Motor neuron (in vitro differentiated cells): ENCODE data around the gene ALCAM. TPM values are rescaled to one million over a fixed set of nuclear protein-coding genes. Genes with fewer than 3 reads are reported as not detected.

Experiments
- ATAC-seq, 8 experiments: fragments of 200-7000 bp; cut with Tn5 transposase; replicated peaks in 6 of 8; 2 replicates each; pipeline ENCODE4 v1.8.0; 2021; ENCODE audit warnings: mild to moderate bottlenecking in 8 of 8, moderate library complexity in 8 of 8
- H3K27ac ChIP-seq, 2 donors: fragments of 250-450 bp; sonication (Bioruptor Pico); 2 replicates each; pipeline ENCODE4 v1.9.0; 2021; ENCODE audit warnings: antibody characterized with exemption in 2 of 2, mild to moderate bottlenecking in 2 of 2, moderate library complexity in 1 of 2
- H3K4me1 ChIP-seq, 2 donors: fragments of 250-450 bp; sonication (Bioruptor Pico); replicated peaks in 1 of 2; 2 replicates each; pipeline ENCODE4 v1.6.1; 2021; ENCODE audit warnings: antibody characterized with exemption in 2 of 2, mild to moderate bottlenecking in 2 of 2, moderate library complexity in 1 of 2
- H3K4me3 ChIP-seq, 5 donors: fragments of 250-450 bp; sonication (Bioruptor Pico); 2 replicates each; pipeline ENCODE4 v1.9.0; 2021; ENCODE audit warnings: antibody characterized with exemption in 5 of 5, mild to moderate bottlenecking in 5 of 5, moderate library complexity in 4 of 5
- WGBS, 10 experiments: fragments of 450-650 bp; shearing (Covaris generic); methylation state at CpG; one replicate each; pipeline ENCODE4 v1.0.0; 2022; 5-methylcytosine and 5-hydroxymethylcytosine counted together
- in situ Hi-C, 9 experiments: fragments of 400-800 bp; cut with MboI; loops; one replicate each; pipeline ENCODE4 v1.15.0; 2021; ENCODE audit warnings: low sequenced_read_pairs in 9 of 9, low pct_unique_long_range_greater_than_20kb in 2 of 9; ENCODE audit not compliant: unreplicated experiment in 9 of 9
- total RNA-seq, 8 experiments: library from RNA; unstranded; fragments of 300-600 nt; gene quantifications; 2 replicates each; pipeline versions ENCODE4 v1.2.3 to v1.2.4, GENCODE V29; 2022

ALCAM gene
- total RNA-seq, 8 experiments from 2014 or later, result 5.4 to 136 (median 54.2) TPM

- no peak overlapping the region for H3K4me3 ChIP-seq
- in situ Hi-C loops, result no loop called here
- WGBS, 10 experiments, result 10 to 100% (median 76%) methylated on average over 2 to 3 of the region's 3 CpGs; no CpG with 5 or more reads in 1 of the 10 experiments
- H3K27ac ChIP-seq, result no peak overlapping the region
- no peak for ATAC-seq
- no peaks in the 10 kb centered on the region for H3K4me1 ChIP-seq
Measured at GRCh38 chr3:105459566-105460290, 93.0 kb downstream of the ALCAM start.

GRCh38 chr3:105463620-105464019, 96.9 kb downstream of the ALCAM start:
- no peak overlapping the region for H3K27ac ChIP-seq
- no peaks in the 10 kb centered on the region for H3K4me1 ChIP-seq
- ATAC-seq, result no peak
- in situ Hi-C loops, result no loop called here
- 50 to 100% (median 100%) methylated on average over 1 of the region's 1 CpG; no CpG with 5 or more reads in 1 of the 10 experiments for WGBS, 10 experiments
- H3K4me3 ChIP-seq, result no peak overlapping the region

DNA sequence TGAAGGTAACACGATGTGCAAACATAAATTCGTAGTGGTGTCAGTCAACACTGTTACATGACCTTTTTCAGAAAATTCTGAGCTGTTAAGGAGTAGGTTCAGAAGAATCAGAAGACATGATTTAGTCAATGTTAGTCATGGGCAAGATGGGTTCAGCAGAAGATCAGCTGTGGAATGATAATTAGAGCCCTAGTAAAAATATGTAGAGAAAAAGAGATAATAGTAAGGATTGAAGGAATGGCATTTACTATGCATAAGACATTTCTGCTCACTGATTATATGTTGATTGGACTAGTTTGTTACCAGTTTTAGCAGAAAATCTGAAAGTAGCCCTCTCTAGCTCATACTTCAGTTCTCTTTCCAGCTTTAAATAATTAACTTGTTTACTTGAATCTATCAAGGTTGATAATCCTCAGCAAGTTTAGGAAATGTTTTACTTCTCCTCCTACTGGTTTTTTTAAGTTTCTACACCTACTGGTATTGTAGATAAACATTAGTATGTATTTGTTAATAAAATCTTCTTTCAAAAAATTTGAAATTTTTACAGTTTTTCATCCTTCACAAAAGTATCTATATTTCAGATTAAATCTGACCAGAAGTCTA, 98.6 kb downstream of the ALCAM start:
- H3K27ac ChIP-seq, result no peak overlapping the region
- 60 to 100% (median 90%) methylated on average over 1 to 2 of the region's 2 CpGs for WGBS, 10 experiments
- H3K4me3 ChIP-seq, result no peak overlapping the region
- H3K4me1 ChIP-seq, result no peaks in the 10 kb centered on the region
- in situ Hi-C loops, result no loop called here
- ATAC-seq, result no peak

- ATAC-seq, result no peak
- no peak overlapping the region for H3K4me3 ChIP-seq
- no peaks in the 10 kb centered on the region for H3K4me1 ChIP-seq
- no peak overlapping the region for H3K27ac ChIP-seq
- in situ Hi-C loops, result no loop called here
- 52 to 100% (median 91%) methylated on average over 2 to 3 of the region's 3 CpGs for WGBS, 10 experiments
Measured at GRCh38 chr3:105466072-105466471, 99.4 kb downstream of the ALCAM start.

DNA sequence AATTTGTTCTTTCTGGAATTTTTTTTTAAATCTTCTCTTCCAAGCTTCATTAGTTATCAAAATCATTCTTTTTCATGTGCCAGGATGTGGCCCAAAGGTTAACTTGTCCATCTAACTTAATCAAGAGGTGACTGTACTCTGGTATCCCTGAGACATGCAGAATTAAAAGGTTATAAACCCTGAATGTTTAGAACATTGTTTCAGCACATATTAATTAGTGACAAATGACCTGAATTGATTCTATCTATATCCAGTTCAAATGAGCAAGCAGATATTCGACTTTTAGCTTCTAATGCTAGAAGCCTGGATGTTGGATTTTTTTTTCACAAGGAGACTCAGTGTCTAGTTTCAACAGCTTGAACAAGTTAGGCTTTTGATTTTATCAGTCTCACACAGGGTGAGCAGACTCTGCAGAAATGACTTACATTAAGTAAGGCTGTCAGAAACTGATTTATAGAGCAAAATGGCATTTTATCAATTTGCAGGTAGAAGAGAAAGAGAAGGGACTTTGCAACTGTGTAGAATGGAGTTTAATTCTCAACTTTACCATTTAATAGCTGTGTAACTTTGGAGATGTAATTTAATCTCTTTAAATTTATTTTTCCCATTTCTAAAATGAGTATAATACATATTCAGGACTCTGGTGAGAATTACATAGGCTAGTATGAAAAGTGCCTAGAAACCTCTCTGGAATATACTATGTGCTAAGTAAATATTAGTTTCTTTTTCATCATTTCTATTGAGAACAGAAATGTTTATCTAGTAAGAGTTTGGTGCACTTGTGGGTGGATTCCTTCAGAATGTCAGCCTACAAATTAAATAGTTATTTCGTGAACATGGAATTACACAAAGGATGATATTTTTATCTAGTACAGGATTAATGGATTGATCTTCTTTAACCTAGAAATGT, 100.0 kb downstream of the ALCAM start:
- no peaks in the 10 kb centered on the region for H3K4me1 ChIP-seq
- in situ Hi-C loops, result no loop called here
- H3K4me3 ChIP-seq, result no peak overlapping the region
- H3K27ac ChIP-seq, result no peak overlapping the region
- 13 to 100% (median 42%) methylated on average over 1 to 2 of the region's 2 CpGs for WGBS, 10 experiments
- ATAC-seq, result peak in 1 of 8 experiments; percentile 90

GRCh38 chr3:105470851-105471250, 104.1 kb downstream of the ALCAM start:
- ATAC-seq, result no peak
- WGBS, 10 experiments, result 28 to 95% (median 81%) methylated on average over 2 of the region's 2 CpGs
- Histone ChIP-seq H3K4me1 (no peaks in the 10 kb centered on the region), H3K27ac (no peak overlapping the region), H3K4me3 (no peak overlapping the region)
- in situ Hi-C loops, result no loop called here

- in situ Hi-C loops, result no loop called here
- ATAC-seq, result peak in 4 of 8 experiments; percentile 45 to 80 (median 55)
- no peak overlapping the region for H3K4me3 ChIP-seq
- no peak overlapping the region for H3K27ac ChIP-seq
- H3K4me1 ChIP-seq, result no peaks in the 10 kb centered on the region
Measured at GRCh38 chr3:105473521-105474223, 107.0 kb downstream of the ALCAM start.

GRCh38 chr3:105480768-105481167, 114.1 kb downstream of the ALCAM start:
- 0 to 100% (median 29%) methylated on average over 1 of the region's 1 CpG; no CpG with 5 or more reads in 3 of the 10 experiments for whole genome bisulfite sequencing, 10 experiments
- Histone ChIP-seq H3K4me3 (no peak overlapping the region), H3K27ac (no peak overlapping the region), H3K4me1 (peaks cover 6 to 11% of the 10 kb centered on the region in 2 donors)
- in situ Hi-C loops, result no loop called here
- peak in 3 of 8 experiments; percentile 57 to 75 (median 68) for ATAC-seq

DNA sequence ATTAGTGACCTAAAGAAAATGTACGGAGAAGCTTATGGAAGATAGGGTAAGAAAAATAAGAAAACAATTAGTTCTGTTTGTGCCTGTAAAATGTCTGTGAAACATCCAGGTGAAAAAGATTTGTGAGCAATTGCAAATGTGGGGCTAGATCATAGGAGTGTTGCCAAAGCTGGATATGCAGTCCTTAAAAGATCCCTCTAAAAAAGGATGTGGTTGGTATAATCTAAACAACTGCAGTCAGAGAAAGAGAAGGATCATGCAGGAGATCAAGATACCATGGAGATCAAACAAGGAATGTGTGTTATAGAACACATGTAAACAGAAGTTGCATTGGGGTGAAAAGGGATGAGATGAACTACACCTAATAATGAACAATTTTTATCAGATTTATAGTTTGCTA, 116.8 kb downstream of the ALCAM start:
- Histone ChIP-seq H3K27ac (no peak overlapping the region), H3K4me3 (no peak overlapping the region), H3K4me1 (peaks cover 6 to 11% of the 10 kb centered on the region in 2 donors)
- peak in 1 of 8 experiments; percentile 33 for ATAC-seq
- WGBS, 10 experiments, result 50 to 100% (median 86%) methylated on average over 1 of the region's 1 CpG; no CpG with 5 or more reads in 4 of the 10 experiments
- in situ Hi-C loops, result no loop called here

DNA sequence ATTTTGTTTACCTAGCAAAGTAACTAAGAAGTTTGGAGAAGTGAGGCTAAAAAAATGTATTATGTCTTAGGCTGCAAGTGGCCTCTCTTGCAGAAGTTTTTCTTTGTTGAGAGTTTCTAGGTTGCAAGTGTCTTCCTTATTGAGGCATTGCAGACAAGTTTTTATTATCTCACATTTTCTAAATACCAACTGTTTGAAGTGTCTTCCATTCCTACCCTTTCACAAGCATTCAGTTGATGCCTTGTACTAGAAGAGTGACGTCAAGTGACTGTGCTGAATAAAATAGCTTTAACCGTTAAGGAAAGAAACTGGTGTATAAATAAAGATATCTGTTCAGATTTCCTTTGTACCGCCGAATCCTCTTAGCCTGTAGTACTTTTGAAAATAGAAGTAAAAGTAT, 123.3 kb downstream of the ALCAM start:
- WGBS, 10 experiments, result 93 to 100% (median 98%) methylated on average over 1 to 4 of the region's 4 CpGs; no CpG with 5 or more reads in 1 of the 10 experiments
- no peak overlapping the region for H3K27ac ChIP-seq
- in situ Hi-C loops, result no loop called here

GRCh38 chr3:105493305-105493892, 126.7 kb downstream of the ALCAM start:
- WGBS, 10 experiments, result 80 to 100% (median 87%) methylated on average over 1 to 3 of the region's 3 CpGs; no CpG with 5 or more reads in 2 of the 10 experiments
- ATAC-seq, result no peak
- Histone ChIP-seq H3K4me1 (no peaks in the 10 kb centered on the region), H3K4me3 (no peak overlapping the region), H3K27ac (no peak overlapping the region)
- in situ Hi-C loops, result no loop called here

More for the DNA sequence above, 123.3 kb downstream of the ALCAM start:
- ATAC-seq, result peak in 1 of 8 experiments; percentile 48
- no peak overlapping the region for H3K4me3 ChIP-seq
- no peaks in the 10 kb centered on the region for H3K4me1 ChIP-seq

DNA sequence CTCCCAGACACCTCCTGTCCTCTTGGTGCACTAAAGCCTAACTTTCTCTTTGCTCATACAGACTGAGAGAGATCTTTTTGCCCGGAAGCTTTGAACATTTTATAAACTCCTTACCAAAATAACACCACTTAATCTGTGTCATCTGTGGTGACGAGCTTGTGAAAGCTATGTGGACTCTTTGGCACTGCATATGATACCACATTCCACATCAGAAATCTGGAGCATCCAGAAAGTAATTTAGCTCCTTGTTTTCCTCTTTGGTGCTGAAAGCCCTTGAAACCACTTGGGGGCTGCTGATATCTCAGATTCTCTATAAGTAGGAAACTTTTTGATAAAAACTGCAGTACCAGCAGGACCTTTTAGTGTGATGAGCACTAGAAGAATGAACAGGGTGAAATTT, 128.3 kb downstream of the ALCAM start:
- H3K27ac ChIP-seq, result no peak overlapping the region
- WGBS, 10 experiments, result 59 to 100% (median 94%) methylated on average over 1 to 2 of the region's 2 CpGs; no CpG with 5 or more reads in 3 of the 10 experiments
- no peaks in the 10 kb centered on the region for H3K4me1 ChIP-seq
- in situ Hi-C loops, result no loop called here
- no peak overlapping the region for H3K4me3 ChIP-seq
- ATAC-seq, result no peak
